Measurements from ENCODE around the gene SLC25A6.

DNA sequence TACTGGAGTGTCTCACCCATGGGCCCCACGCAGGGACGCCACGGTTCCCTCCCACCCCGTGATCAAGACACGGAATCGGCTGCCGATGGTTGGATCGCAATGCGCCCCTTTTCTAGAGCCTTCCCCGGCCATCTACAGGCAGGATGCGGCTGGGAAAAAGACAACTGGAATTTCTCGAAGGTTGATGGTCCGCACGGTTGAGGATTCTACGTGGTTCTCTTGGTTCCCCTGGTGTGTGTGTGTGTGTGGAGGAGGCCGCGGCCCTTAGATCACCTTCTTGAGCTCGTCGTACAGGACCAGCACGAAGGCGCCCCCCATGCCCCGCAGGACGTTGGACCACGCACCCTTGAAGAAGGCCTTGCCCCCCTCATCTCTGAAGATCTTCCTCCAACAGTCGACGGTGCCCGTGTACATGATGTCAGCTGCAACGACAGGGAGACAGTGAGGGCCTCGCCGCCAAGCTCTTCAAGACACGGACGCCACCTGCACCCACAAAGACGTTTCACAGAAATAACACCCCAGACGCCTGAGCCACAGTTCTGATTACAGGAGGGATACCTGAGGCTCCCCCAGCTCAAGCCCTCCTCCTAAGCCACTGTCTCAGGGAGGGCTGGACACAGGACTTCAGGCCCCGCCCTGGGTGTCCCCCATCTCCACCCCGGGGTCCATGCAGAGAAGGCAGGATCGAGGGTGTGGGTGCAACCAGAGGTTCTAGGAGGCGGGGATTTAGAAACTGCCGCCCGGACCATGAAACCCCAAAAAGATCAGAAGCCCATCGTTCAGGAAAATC lies 5.4 kb downstream of the SLC25A6 start:
- TF ChIP-seq, protein P1, sequence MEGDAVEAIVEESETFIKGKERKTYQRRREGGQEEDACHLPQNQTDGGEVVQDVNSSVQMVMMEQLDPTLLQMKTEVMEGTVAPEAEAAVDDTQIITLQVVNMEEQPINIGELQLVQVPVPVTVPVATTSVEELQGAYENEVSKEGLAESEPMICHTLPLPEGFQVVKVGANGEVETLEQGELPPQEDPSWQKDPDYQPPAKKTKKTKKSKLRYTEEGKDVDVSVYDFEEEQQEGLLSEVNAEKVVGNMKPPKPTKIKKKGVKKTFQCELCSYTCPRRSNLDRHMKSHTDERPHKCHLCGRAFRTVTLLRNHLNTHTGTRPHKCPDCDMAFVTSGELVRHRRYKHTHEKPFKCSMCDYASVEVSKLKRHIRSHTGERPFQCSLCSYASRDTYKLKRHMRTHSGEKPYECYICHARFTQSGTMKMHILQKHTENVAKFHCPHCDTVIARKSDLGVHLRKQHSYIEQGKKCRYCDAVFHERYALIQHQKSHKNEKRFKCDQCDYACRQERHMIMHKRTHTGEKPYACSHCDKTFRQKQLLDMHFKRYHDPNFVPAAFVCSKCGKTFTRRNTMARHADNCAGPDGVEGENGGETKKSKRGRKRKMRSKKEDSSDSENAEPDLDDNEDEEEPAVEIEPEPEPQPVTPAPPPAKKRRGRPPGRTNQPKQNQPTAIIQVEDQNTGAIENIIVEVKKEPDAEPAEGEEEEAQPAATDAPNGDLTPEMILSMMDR (IDR thresholded peaks at IDR 0.05): no peak
- TF ChIP-seq POLR2AphosphoS5 (IDR thresholded peaks at IDR 0.05): no peak

Data from prostate gland (tissue), 2 donors.